ENCODE measurements around the gene PIP5K1B.
A peak's percentile ranks its signal among the peaks of the same experiment; 100 is the strongest.

PIP5K1B gene

GRCh38 chr9:68707801-68708488 lies 2.9 kb downstream of the PIP5K1B start:
- DNase-seq (ENCODE audit: insufficient read length, low spot score) (no peak), FAIRE-seq (peak; percentile 44)

GRCh38 chr9:68708513-68708912 lies 3.5 kb downstream of the PIP5K1B start:
- FAIRE-seq (peak; percentile 87), DNase-seq (ENCODE audit: insufficient read length, low spot score) (no peak)

- DNase-seq (ENCODE audit: insufficient read length, low spot score) = no peak
- FAIRE-seq = no peak
These were observed 4.5 kb downstream of the PIP5K1B start for GRCh38 chr9:68709291-68710110.

GRCh38 chr9:68710111-68710471 lies 5.1 kb downstream of the PIP5K1B start:
- no peak for DNase-seq (ENCODE audit: insufficient read length, low spot score)
- peak; percentile 47 for FAIRE-seq

- no peak for DNase-seq (ENCODE audit: insufficient read length, low spot score)
- FAIRE-seq = no peak
These were observed 6.2 kb downstream of the PIP5K1B start for GRCh38 chr9:68711281-68711680.

GRCh38 chr9:68711932-68712331 lies 6.9 kb downstream of the PIP5K1B start:
- DNase-seq (ENCODE audit: insufficient read length, low spot score) (no peak), FAIRE-seq (no peak)

- DNase-seq (ENCODE audit: insufficient read length, low spot score) = no peak
- FAIRE-seq = peak; percentile 68
These were observed 9.6 kb downstream of the PIP5K1B start for GRCh38 chr9:68714416-68715180.

- no peak for FAIRE-seq
These were observed 10.1 kb downstream of the PIP5K1B start for GRCh38 chr9:68715181-68715456.

GRCh38 chr9:68717552-68718443 lies 12.8 kb downstream of the PIP5K1B start:
- no peak for DNase-seq (ENCODE audit: insufficient read length, low spot score)
- FAIRE-seq = no peak

More at GRCh38 chr9:68715181-68715456, 10.1 kb downstream of the PIP5K1B start:
- no peak for DNase-seq (ENCODE audit: insufficient read length, low spot score)

- no peak for FAIRE-seq
- DNase-seq (ENCODE audit: insufficient read length, low spot score) = no peak
These were observed 14.8 kb downstream of the PIP5K1B start for GRCh38 chr9:68719847-68720246.

- FAIRE-seq (no peak), DNase-seq (ENCODE audit: insufficient read length, low spot score) (no peak)
These were observed 15.7 kb downstream of the PIP5K1B start for GRCh38 chr9:68720656-68721313.

GRCh38 chr9:68721666-68722330 lies 16.8 kb downstream of the PIP5K1B start:
- DNase-seq (ENCODE audit: insufficient read length, low spot score) (no peak), FAIRE-seq (no peak)

GRCh38 chr9:68725070-68725469 lies 20.0 kb downstream of the PIP5K1B start:
- DNase-seq (ENCODE audit: insufficient read length, low spot score) = no peak
- FAIRE-seq = no peak

- FAIRE-seq (no peak), DNase-seq (ENCODE audit: insufficient read length, low spot score) (no peak)
These were observed 21.4 kb downstream of the PIP5K1B start for GRCh38 chr9:68726489-68726888.

- FAIRE-seq (no peak), DNase-seq (ENCODE audit: insufficient read length, low spot score) (no peak)
These were observed 22.6 kb downstream of the PIP5K1B start for GRCh38 chr9:68727636-68728035.

GRCh38 chr9:68728731-68729130 lies 23.7 kb downstream of the PIP5K1B start:
- FAIRE-seq (peak; percentile 59), DNase-seq (ENCODE audit: insufficient read length, low spot score) (no peak)

- no peak for DNase-seq (ENCODE audit: insufficient read length, low spot score)
- FAIRE-seq = no peak
These were observed 25.7 kb downstream of the PIP5K1B start for GRCh38 chr9:68730570-68731235.

GRCh38 chr9:68731857-68732256 lies 26.8 kb downstream of the PIP5K1B start:
- FAIRE-seq = no peak

GRCh38 chr9:68732405-68733020 lies 27.5 kb downstream of the PIP5K1B start:
- DNase-seq (ENCODE audit: insufficient read length, low spot score) (no peak), FAIRE-seq (no peak)

More at GRCh38 chr9:68731857-68732256, 26.8 kb downstream of the PIP5K1B start:
- no peak for DNase-seq (ENCODE audit: insufficient read length, low spot score)

Measured in GM19239 (cell line).